ENCODE measurements around the gene HOXA2.

GRCh38 chr7:27114881-27115220 lies 12.4 kb upstream of the HOXA2 start:
- TF ChIP-seq CTCF (optimal IDR thresholded peaks at IDR 0.05 in 1 of 3, IDR thresholded peaks at IDR 0.05 in 1 of 3, conservative IDR thresholded peaks at IDR 0.05 in 1 of 3; ENCODE audit: extremely low read depth in 1 of 3, insufficient read depth in 2 of 3, low read length in 3 of 3), result no peak
- no peak for TF ChIP-seq EZH2 (IDR thresholded peaks at IDR 0.05; ENCODE audit: low read length)

All from keratinocyte (primary cell).